Measurements from ENCODE around the gene ANKRD13B. TPM values are rescaled to one million over a fixed set of nuclear protein-coding genes. Genes with fewer than 3 reads are reported as not detected.
A peak's percentile ranks its signal among the peaks of the same experiment; 100 is the strongest.

The ANKRD13B gene
- total and polyA plus RNA-seq, 2 of the 13 experiments (the other 11 are each of a cell fraction or from before 2014, with no cell fraction given): 1.7 to 1.8 TPM

- intact Hi-C loops (cut with micrococcal nuclease; ENCODE audit: unreplicated experiment): no loop called here
- in situ Hi-C loops (cut with HindIII; ENCODE audit: extremely low pct_ligation_motif_present, low pct_unique_long_range_greater_than_20kb): no loop called here
- Histone ChIP-seq H4K20me1 (ENCODE audit: insufficient read depth, low read length) (no peaks in the 10 kb centered on the region), H3K79me2 (ENCODE audit: insufficient read depth, low read length) (no peaks in the 10 kb centered on the region), H3K9ac (ENCODE audit: insufficient read depth, low read depth, low read length) (no peak overlapping the region), H3K36me3 (replicated peaks in 1 of 2; ENCODE audit: control insufficient read depth in 1 of 2, insufficient read depth in 2 of 2, low read length in 2 of 2) (peaks cover under 1 to 15% of the 10 kb centered on the region in 2 experiments; a peak in 3 of 5 replicates), H3K9me3 (ENCODE audit: low read length) (no peaks in the 10 kb centered on the region), H3K4me1 (ENCODE audit: insufficient read depth, low read length) (peaks cover 32% of the 10 kb centered on the region), H3K4me3 (replicated peaks in 1 of 3; ENCODE audit: insufficient read depth in 1 of 3, low read depth in 2 of 3, low read length in 3 of 3) (no peak overlapping the region), H3K27me3 (ENCODE audit: control insufficient read depth in 1 of 2, insufficient read depth in 2 of 2, low read length in 2 of 2) (no peaks in the 10 kb centered on the region), H3K4me2 (ENCODE audit: low read depth, low read length) (no peak overlapping the region), H3K27ac (ENCODE audit: extremely low read length, insufficient read depth, low read length) (no peak overlapping the region), H2AFZ (ENCODE audit: low read length) (no peak overlapping the region)
- no peak for DNase-seq (ENCODE audit: low spot score)
- ChIA-PET CTCF (ENCODE audit: low intra/inter-chr PET ratio, low total read pairs) (no interaction called here), POLR2A (no interaction called here)
- no peak for FAIRE-seq
- TF ChIP-seq ZNF510 (CRISPR knock-in tag; IDR thresholded peaks at IDR 0.05; ENCODE audit: low read depth) (no peak), E2F5 (CRISPR knock-in tag; conservative IDR thresholded peaks at IDR 0.05) (no peak), DMAP1 (CRISPR knock-in tag; IDR thresholded peaks at IDR 0.05) (no peak), HOXA3 (CRISPR knock-in tag; IDR thresholded peaks at IDR 0.05) (peak; percentile 35; the same call in 1 of the 2 replicates), GABPB1 (CRISPR knock-in tag; IDR thresholded peaks at IDR 0.05) (no peak), MEF2D (CRISPR knock-in tag; IDR thresholded peaks at IDR 0.05) (no peak), AGO2 (optimal IDR thresholded peaks at IDR 0.05; ENCODE audit: low read depth, low read length) (peak; percentile 66), RBFOX2 (IDR thresholded peaks at IDR 0.05; ENCODE audit: low read depth, low read length) (peak; percentile 7; the same call in 1 of the 2 replicates), POLR2G (IDR thresholded peaks at IDR 0.05; ENCODE audit: low read depth, low read length) (no peak)
- TF ChIP-seq, protein P1, sequence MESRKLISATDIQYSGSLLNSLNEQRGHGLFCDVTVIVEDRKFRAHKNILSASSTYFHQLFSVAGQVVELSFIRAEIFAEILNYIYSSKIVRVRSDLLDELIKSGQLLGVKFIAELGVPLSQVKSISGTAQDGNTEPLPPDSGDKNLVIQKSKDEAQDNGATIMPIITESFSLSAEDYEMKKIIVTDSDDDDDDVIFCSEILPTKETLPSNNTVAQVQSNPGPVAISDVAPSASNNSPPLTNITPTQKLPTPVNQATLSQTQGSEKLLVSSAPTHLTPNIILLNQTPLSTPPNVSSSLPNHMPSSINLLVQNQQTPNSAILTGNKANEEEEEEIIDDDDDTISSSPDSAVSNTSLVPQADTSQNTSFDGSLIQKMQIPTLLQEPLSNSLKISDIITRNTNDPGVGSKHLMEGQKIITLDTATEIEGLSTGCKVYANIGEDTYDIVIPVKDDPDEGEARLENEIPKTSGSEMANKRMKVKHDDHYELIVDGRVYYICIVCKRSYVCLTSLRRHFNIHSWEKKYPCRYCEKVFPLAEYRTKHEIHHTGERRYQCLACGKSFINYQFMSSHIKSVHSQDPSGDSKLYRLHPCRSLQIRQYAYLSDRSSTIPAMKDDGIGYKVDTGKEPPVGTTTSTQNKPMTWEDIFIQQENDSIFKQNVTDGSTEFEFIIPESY (CRISPR knock-in tag; IDR thresholded peaks at IDR 0.05): peak; percentile 49; the same call in 1 of the 2 replicates
- no peak for ATAC-seq
- BruUV-seq (replicated peaks): no TSS peak
- 97% methylated on average over 62 of the region's 62 CpGs for WGBS (ENCODE audit: low lambda C conversion rate)
These were observed 20.0 kb upstream of the ANKRD13B start for GRCh38 chr17:29572691-29573557.

Measured in HepG2 (cell line).